ENCODE measurements around the gene CDC45.

Gene CDC45

GRCh38 chr22:19567157-19568009 lies 87.7 kb downstream of the CDC45 start:
- Histone ChIP-seq H3K4me3 (ENCODE audit: control insufficient read depth in 1 of 7, extremely low read depth in 1 of 7, insufficient read depth in 4 of 7, low read depth in 2 of 7, low read length in 6 of 7) (no peak overlapping the region), H3K36me3 (ENCODE audit: control insufficient read depth in 4 of 4, insufficient read depth in 4 of 4, low read length in 3 of 4) (no peaks in the 10 kb centered on the region), H3K27me3 (replicated peaks in 2 of 5; ENCODE audit: control insufficient read depth in 4 of 5, insufficient read depth in 5 of 5, low read length in 4 of 5) (no peaks in the 10 kb centered on the region), H3K4me1 (ENCODE audit: control extremely low read depth in 1 of 4, control insufficient read depth in 4 of 4, insufficient read depth in 4 of 4, low read length in 3 of 4) (no peaks in the 10 kb centered on the region), H3K27ac (ENCODE audit: insufficient read depth in 1 of 2, low read depth in 1 of 2, low read length in 2 of 2, poor library complexity in 1 of 2, severe bottlenecking in 2 of 2) (no peak overlapping the region), H3K9me3 (ENCODE audit: control extremely low read depth in 1 of 5, control insufficient read depth in 4 of 5, insufficient read depth in 2 of 5, low read depth in 1 of 5, low read length in 4 of 5) (no peaks in the 10 kb centered on the region)
- ChIA-PET POLR2A (no interaction called here), CTCF (interaction anchor here (1.4 kb wide), 2 partner anchors 24 to 33 kb away, joined by 3 read pairs; no protein-coding TSS in a partner anchor)
- no peak for DNase-seq
- 96% methylated on average over 24 of the region's 24 CpGs for WGBS (ENCODE audit: insufficient coverage)

GRCh38 chr22:19568337-19569275 lies 88.9 kb downstream of the CDC45 start:
- Histone ChIP-seq H3K4me3 (ENCODE audit: control insufficient read depth in 1 of 7, extremely low read depth in 1 of 7, insufficient read depth in 4 of 7, low read depth in 2 of 7, low read length in 6 of 7) (no peak overlapping the region), H3K27ac (ENCODE audit: insufficient read depth in 1 of 2, low read depth in 1 of 2, low read length in 2 of 2, poor library complexity in 1 of 2, severe bottlenecking in 2 of 2) (no peak overlapping the region), H3K27me3 (replicated peaks in 2 of 5; ENCODE audit: control insufficient read depth in 4 of 5, insufficient read depth in 5 of 5, low read length in 4 of 5) (no peaks in the 10 kb centered on the region), H3K36me3 (ENCODE audit: control insufficient read depth in 4 of 4, insufficient read depth in 4 of 4, low read length in 3 of 4) (no peaks in the 10 kb centered on the region), H3K9me3 (ENCODE audit: control extremely low read depth in 1 of 5, control insufficient read depth in 4 of 5, insufficient read depth in 2 of 5, low read depth in 1 of 5, low read length in 4 of 5) (no peaks in the 10 kb centered on the region), H3K4me1 (ENCODE audit: control extremely low read depth in 1 of 4, control insufficient read depth in 4 of 4, insufficient read depth in 4 of 4, low read length in 3 of 4) (no peaks in the 10 kb centered on the region)
- ChIA-PET POLR2A (interaction anchor here (0.6 to 0.7 kb wide), 2 partner anchors 11 to 76 kb away, joined by 3 to 4 read pairs; no protein-coding TSS in a partner anchor), CTCF (interaction anchor here (1.1 to 1.4 kb wide), 4 partner anchors 25 to 72 kb away, joined by 3 to 4 read pairs (median 3); no protein-coding TSS in a partner anchor)
- 95% methylated on average over 7 of the region's 9 CpGs for WGBS (ENCODE audit: insufficient coverage)
- no peak for DNase-seq

- no peak overlapping the region for H3K27ac ChIP-seq (ENCODE audit: insufficient read depth in 1 of 2, low read depth in 1 of 2, low read length in 2 of 2, poor library complexity in 1 of 2, severe bottlenecking in 2 of 2)
- H3K27me3 ChIP-seq (replicated peaks in 2 of 5; ENCODE audit: control insufficient read depth in 4 of 5, insufficient read depth in 5 of 5, low read length in 4 of 5), result no peaks in the 10 kb centered on the region
- H3K4me3 ChIP-seq (ENCODE audit: control insufficient read depth in 1 of 7, extremely low read depth in 1 of 7, insufficient read depth in 4 of 7, low read depth in 2 of 7, low read length in 6 of 7), result no peak overlapping the region
- no peaks in the 10 kb centered on the region for H3K4me1 ChIP-seq (ENCODE audit: control extremely low read depth in 1 of 4, control insufficient read depth in 4 of 4, insufficient read depth in 4 of 4, low read length in 3 of 4)
- ChIA-PET CTCF (interaction anchor here (1.3 to 1.4 kb wide), 2 partner anchors 35 to 73 kb away, joined by 3 read pairs; no protein-coding TSS in a partner anchor), POLR2A (interaction anchor here (0.7 kb wide), 1 partner anchor 10 kb away, joined by 3 read pairs; no protein-coding TSS in a partner anchor)
- peaks cover 0 to 2% (median 0%) of the 10 kb centered on the region in 5 experiments for H3K9me3 ChIP-seq (ENCODE audit: control extremely low read depth in 1 of 5, control insufficient read depth in 4 of 5, insufficient read depth in 2 of 5, low read depth in 1 of 5, low read length in 4 of 5)
- H3K36me3 ChIP-seq (ENCODE audit: control insufficient read depth in 4 of 4, insufficient read depth in 4 of 4, low read length in 3 of 4), result no peaks in the 10 kb centered on the region
- DNase-seq, result no peak
- no CpG with 5 or more reads among the region's 1 CpG for WGBS (ENCODE audit: insufficient coverage)
These were observed 89.5 kb downstream of the CDC45 start for GRCh38 chr22:19569276-19569640.

GRCh38 chr22:19569976-19570375 lies 90.3 kb downstream of the CDC45 start:
- POLR2A ChIA-PET, result no interaction called here
- peaks cover 0 to 2% (median 0%) of the 10 kb centered on the region in 5 experiments for H3K9me3 ChIP-seq (ENCODE audit: control extremely low read depth in 1 of 5, control insufficient read depth in 4 of 5, insufficient read depth in 2 of 5, low read depth in 1 of 5, low read length in 4 of 5)
- CTCF ChIA-PET, result interaction anchor here (1.3 kb wide), 1 partner anchor 74 kb away, joined by 3 read pairs; no protein-coding TSS in a partner anchor
- no peak for DNase-seq
- H3K36me3 ChIP-seq (ENCODE audit: control insufficient read depth in 4 of 4, insufficient read depth in 4 of 4, low read length in 3 of 4), result no peaks in the 10 kb centered on the region
- no peak overlapping the region for H3K27ac ChIP-seq (ENCODE audit: insufficient read depth in 1 of 2, low read depth in 1 of 2, low read length in 2 of 2, poor library complexity in 1 of 2, severe bottlenecking in 2 of 2)
- H3K4me1 ChIP-seq (ENCODE audit: control extremely low read depth in 1 of 4, control insufficient read depth in 4 of 4, insufficient read depth in 4 of 4, low read length in 3 of 4), result no peaks in the 10 kb centered on the region
- H3K27me3 ChIP-seq (replicated peaks in 2 of 5; ENCODE audit: control insufficient read depth in 4 of 5, insufficient read depth in 5 of 5, low read length in 4 of 5), result no peaks in the 10 kb centered on the region
- H3K4me3 ChIP-seq (ENCODE audit: control insufficient read depth in 1 of 7, extremely low read depth in 1 of 7, insufficient read depth in 4 of 7, low read depth in 2 of 7, low read length in 6 of 7), result no peak overlapping the region
- WGBS (ENCODE audit: insufficient coverage), result 100% methylated on average over 2 of the region's 2 CpGs
